H1 (cell line): ENCODE results near the gene SRPK3. TPM values are rescaled to one million over a fixed set of nuclear protein-coding genes. Genes with fewer than 3 reads are reported as not detected.

Experiments used
- CTCF ChIA-PET: fragments of 300-600 bp; sonication (Branson Sonifier 250); formaldehyde crosslinking; loops from one replicate; lab custom pipeline; 2021; ENCODE audit not compliant: partially characterized antibody; lab: Charles Lee
- POLR2A ChIA-PET: fragments of 300-600 bp; sonication (Branson Sonifier 250); formaldehyde crosslinking; loops from one replicate; lab custom pipeline; 2021; ENCODE audit warnings: inconsistent platforms; ENCODE audit not compliant: partially characterized antibody; lab: Charles Lee
- DNase-seq, 2 experiments: peaks; one replicate each; pipeline versions ENCODE4 v3.0.0 to v3.0.0-alpha.2; 2010 to 2022; ENCODE audit warnings: low spot score in 2 of 2, low read depth in 1 of 2, mixed read lengths in 1 of 2
- FAIRE-seq: peaks from 2 replicates; lab custom pipeline; 2011; peaks lifted over from hg19 to GRCh38; lab: Jason Lieb, UNC
- H2AFZ ChIP-seq: 2 replicates; pipeline ENCODE4 v1.8.1; 2012; ENCODE audit warnings: low read length, inconsistent platforms
- H2AK5ac ChIP-seq: 2 replicates; pipeline ENCODE4 v1.6.1; 2013; ENCODE audit warnings: low read depth, low read length
- H2BK120ac ChIP-seq: replicated peaks from 2 replicates; pipeline ENCODE3; 2013; ENCODE audit warnings: low read depth, low read length, inconsistent platforms
- H2BK12ac ChIP-seq: 2 replicates; pipeline ENCODE4 v1.6.1; 2013; ENCODE audit warnings: low read depth, low read length
- H2BK15ac ChIP-seq: 2 replicates; pipeline ENCODE4 v1.6.1; 2013; ENCODE audit warnings: low read length
- H2BK20ac ChIP-seq: 2 replicates; pipeline ENCODE4 v1.6.1; 2013; ENCODE audit warnings: low read length
- H2BK5ac ChIP-seq: 2 replicates; pipeline ENCODE4 v1.6.1; 2013; ENCODE audit warnings: low read depth, low read length
- H3K14ac ChIP-seq: 2 replicates; pipeline ENCODE4 v1.6.1; 2013; ENCODE audit warnings: inconsistent platforms; ENCODE audit not compliant: insufficient read length
- H3K18ac ChIP-seq: 2 replicates; pipeline ENCODE4 v1.6.1; 2013; ENCODE audit warnings: low read length; ENCODE audit errors: extremely low read depth
- H3K23ac ChIP-seq: 2 replicates; pipeline ENCODE4 v1.6.1; 2013; ENCODE audit warnings: inconsistent platforms; ENCODE audit not compliant: insufficient read length
- H3K23me2 ChIP-seq: 2 replicates; pipeline ENCODE4 v1.6.1; 2013; ENCODE audit warnings: low read depth, low read length
- H3K27ac ChIP-seq: 2 replicates; pipeline ENCODE4 v1.6.1; 2011; ENCODE audit warnings: low read depth, low read length, inconsistent platforms
- H3K27me3 ChIP-seq, 4 experiments: replicated peaks in 1 of 4; 1 replicate in 1 of 4; 2 replicates in 3 of 4; pipeline versions ENCODE4 v1.6.1 to v1.8.1; 2011 to 2013; ENCODE audit warnings: low read length in 3 of 4, mild to moderate bottlenecking in 3 of 4, inconsistent platforms in 2 of 4, mixed read lengths in 2 of 4, moderate library complexity in 1 of 4; ENCODE audit not compliant: control insufficient read depth in 3 of 4, insufficient read depth in 3 of 4; ENCODE audit errors: extremely low read depth in 1 of 4
- H3K36me3 ChIP-seq, 4 experiments: 2 replicates each; pipeline versions ENCODE4 v1.6.1 to v1.8.1; 2011 to 2013; ENCODE audit warnings: mild to moderate bottlenecking in 4 of 4, low read length in 3 of 4, moderate library complexity in 2 of 4, control low read depth in 1 of 4, inconsistent platforms in 1 of 4; ENCODE audit not compliant: insufficient read depth in 4 of 4, control insufficient read depth in 2 of 4
- H3K4ac ChIP-seq: replicated peaks from 2 replicates; pipeline ENCODE3; 2013; ENCODE audit warnings: low read length, low read depth, mixed read lengths, inconsistent platforms; ENCODE audit not compliant: insufficient read length
- H3K4me1 ChIP-seq, 4 experiments: replicated peaks in 1 of 4; 1 replicate in 1 of 4; 2 replicates in 3 of 4; pipeline versions ENCODE4 v1.6.1 to v1.8.1; 2011 to 2013; ENCODE audit warnings: low read length in 3 of 4, inconsistent platforms in 2 of 4, mixed read lengths in 1 of 4; ENCODE audit not compliant: insufficient read depth in 4 of 4, control insufficient read depth in 3 of 4
- H3K4me2 ChIP-seq, 2 experiments: 2 replicates each; pipeline versions ENCODE4 v1.6.1 to v1.8.1; 2011 to 2013; ENCODE audit warnings: low read depth in 2 of 2, low read length in 2 of 2, control low read depth in 1 of 2, inconsistent platforms in 1 of 2, mild to moderate bottlenecking in 1 of 2; ENCODE audit not compliant: insufficient read depth in 1 of 2
- H3K4me3 ChIP-seq, 4 experiments: fragments of 200-600, 300-600 bp in 1 of 4; sonication (generic), shearing (Covaris generic), sonication (Bioruptor Twin) in 1 of 4; 2 replicates each; pipeline versions ENCODE4 v1.5.1 to v1.8.1; 2011 to 2016; ENCODE audit warnings: low read length in 4 of 4, low read depth in 3 of 4, control low read depth in 2 of 4, inconsistent platforms in 2 of 4, mild to moderate bottlenecking in 2 of 4, mixed read lengths in 1 of 4, moderate library complexity in 1 of 4; ENCODE audit not compliant: insufficient read depth in 2 of 4; ENCODE audit errors: extremely low read depth in 1 of 4
- H3K56ac ChIP-seq: replicated peaks from 2 replicates; pipeline ENCODE3; 2013; ENCODE audit warnings: low read depth, mild to moderate bottlenecking, mixed read lengths, low read length, inconsistent platforms; ENCODE audit not compliant: insufficient read length
- H3K79me1 ChIP-seq: 2 replicates; pipeline ENCODE4 v1.6.1; 2013; ENCODE audit warnings: low read depth, low read length, control low read depth
- H3K79me2 ChIP-seq, 2 experiments: 2 replicates each; pipeline versions ENCODE4 v1.6.1 to v1.8.1; 2012 to 2013; ENCODE audit warnings: low read length in 2 of 2, mild to moderate bottlenecking in 2 of 2, inconsistent platforms in 1 of 2; ENCODE audit not compliant: insufficient read depth in 2 of 2, control insufficient read depth in 1 of 2
- H3K9ac ChIP-seq, 4 experiments: replicated peaks in 1 of 4; 1 replicate in 1 of 4; 2 replicates in 3 of 4; pipeline versions ENCODE4 v1.6.1 to v1.8.1; 2011 to 2013; ENCODE audit warnings: low read depth in 3 of 4, low read length in 3 of 4, control low read depth in 2 of 4, mild to moderate bottlenecking in 2 of 4, moderate library complexity in 2 of 4, inconsistent platforms in 1 of 4; ENCODE audit errors: extremely low read depth in 1 of 4
- H3K9me3 ChIP-seq, 2 experiments: 2 replicates each; pipeline versions ENCODE4 v1.6.1 to v1.8.1; 2012 to 2013; ENCODE audit warnings: mild to moderate bottlenecking in 2 of 2, moderate library complexity in 2 of 2, control low read depth in 1 of 2, inconsistent platforms in 1 of 2, low read depth in 1 of 2, low read length in 1 of 2, mixed read lengths in 1 of 2; ENCODE audit not compliant: insufficient read depth in 2 of 2
- H4K20me1 ChIP-seq, 2 experiments: replicated peaks in 1 of 2; 2 replicates each; pipeline versions ENCODE3 to v1.8.1; 2011 to 2013; ENCODE audit warnings: inconsistent platforms in 2 of 2, low read length in 2 of 2, mild to moderate bottlenecking in 1 of 2; ENCODE audit not compliant: insufficient read depth in 2 of 2, control insufficient read depth in 1 of 2
- H4K5ac ChIP-seq: 2 replicates; pipeline ENCODE4 v1.6.1; 2013; ENCODE audit warnings: low read length, low read depth, mixed read lengths, inconsistent platforms; ENCODE audit not compliant: insufficient read length
- H4K8ac ChIP-seq: 2 replicates; pipeline ENCODE4 v1.8.0; 2013; ENCODE audit warnings: mild to moderate bottlenecking, moderate library complexity, low read length, inconsistent platforms; ENCODE audit not compliant: insufficient read depth; ENCODE audit errors: extremely low read depth
- H4K91ac ChIP-seq: replicated peaks from 2 replicates; pipeline ENCODE3; 2013; ENCODE audit warnings: low read length, mixed read lengths, inconsistent platforms; ENCODE audit not compliant: insufficient read length
- BRCA1 ChIP-seq: IDR thresholded peaks from 2 replicates; pipeline ENCODE4 v1.6.1; 2012; ENCODE audit warnings: low read depth, low read length, improper control_type of control experiment
- CHD2 ChIP-seq: IDR thresholded peaks from 2 replicates; pipeline ENCODE4 v1.6.1; 2012; ENCODE audit warnings: low read length, improper control_type of control experiment
- CTCF ChIP-seq, 3 experiments: IDR thresholded peaks; 1 replicate in 2 of 3; 2 replicates in 1 of 3; pipeline versions ENCODE4 v1.5.1 to v1.6.1; 2011; ENCODE audit warnings: low read length in 3 of 3, mild to moderate bottlenecking in 3 of 3, inconsistent platforms in 2 of 3, low read depth in 1 of 3, moderate library complexity in 1 of 3; ENCODE audit not compliant: insufficient read depth in 1 of 3; ENCODE audit errors: control extremely low read depth in 1 of 3
- EGR1 ChIP-seq: IDR thresholded peaks from 2 replicates; pipeline ENCODE4 v1.6.1; 2011; ENCODE audit warnings: low read depth, low read length, borderline replicate concordance
- JUND ChIP-seq: IDR thresholded peaks from 2 replicates; pipeline ENCODE4 v1.6.1; 2011; ENCODE audit warnings: mild to moderate bottlenecking, improper control_type of control experiment, low read length
- NANOG ChIP-seq: IDR thresholded peaks from 2 replicates; pipeline ENCODE4 v1.6.1; 2011; ENCODE audit warnings: low read length, low read depth, mild to moderate bottlenecking, inconsistent platforms; ENCODE audit not compliant: insufficient read depth, poor library complexity, severe bottlenecking
- NRF1 ChIP-seq: IDR thresholded peaks from 2 replicates; pipeline ENCODE4 v1.6.1; 2011; ENCODE audit warnings: mild to moderate bottlenecking, low read depth, low read length, improper control_type of control experiment
- PHF8 ChIP-seq: fragments of 200-600 bp; sonication (generic); conservative IDR thresholded peaks from 2 replicates; pipeline ENCODE4 v1.7.1; 2012; ENCODE audit warnings: low read depth, mild to moderate bottlenecking, inconsistent platforms, low read length, moderate library complexity
- POLR2A ChIP-seq, 2 experiments: IDR thresholded peaks; 1 replicate in 1 of 2; 2 replicates in 1 of 2; pipeline ENCODE4 v1.6.1; 2011; ENCODE audit warnings: low read depth in 2 of 2, low read length in 2 of 2, mild to moderate bottlenecking in 2 of 2; ENCODE audit errors: control extremely low read depth in 1 of 2
- SIRT6 ChIP-seq: IDR thresholded peaks from one replicate; pipeline ENCODE4 v1.7.1; 2012; ENCODE audit warnings: low read length, inconsistent platforms
- TEAD4 ChIP-seq: IDR thresholded peaks from 2 replicates; pipeline ENCODE4 v1.6.1; 2012; ENCODE audit warnings: low read depth, low read length, inconsistent platforms, mixed read lengths
- WGBS, 2 experiments: shearing (Covaris generic) in 1 of 2; methylation state at CpG; one replicate each; pipeline versions ENCODE4 v1.1.6 to v1.1.7; 2013 to 2015; ENCODE audit warnings: low lambda C conversion rate in 2 of 2, mixed read lengths in 2 of 2, inconsistent platforms in 1 of 2, low coverage in 1 of 2, missing lambda C conversion rate in 1 of 2; ENCODE audit not compliant: insufficient replicate concordance in 2 of 2, insufficient coverage in 1 of 2, insufficient read length in 1 of 2; ENCODE audit errors: extremely low coverage in 1 of 2, missing lambda C conversion rate in 1 of 2; 5-methylcytosine and 5-hydroxymethylcytosine counted together
- polyA plus RNA-seq, 7 experiments: library from polyadenylated mRNA; depleted of rRNA in 3 of 7; stranded (reverse) in 5 of 7; unstranded in 2 of 7; fragments of >200 nt in 5 of 7; fragments of 200-250 nt in 2 of 7; gene quantifications; 1 replicate in 5 of 7; 2 replicates in 1 of 7; 4 replicates in 1 of 7; pipeline versions ENCODE4 v1.2.1 to v1.2.3, GENCODE V29; 2011 to 2013; ENCODE audit warnings: missing spikeins in 2 of 7, mixed read lengths in 2 of 7
- total RNA-seq: library from RNA; stranded (reverse); fragmentation: NEBNext Ultra II Directional; extraction: Animal tissue kit (Norgen Biotek cat#: 25700); gene quantifications from 2 replicates; pipeline ENCODE4 v1.2.1, GENCODE V29; 2021

Gene SRPK3
- total and polyA plus RNA-seq, 2 of the 8 experiments (the other 6 are each of a cell fraction or from before 2014, with no cell fraction given): not detected

GRCh38 chrX:153777261-153778090 lies 3.4 kb upstream of the SRPK3 start:
- WGBS, 2 experiments: 93% methylated on average over 14 of the region's 34 CpGs; no CpG with 5 or more reads in 1 of the 2 experiments
- TF ChIP-seq POLR2A (IDR thresholded peaks at IDR 0.05; ENCODE audit: control extremely low read depth in 1 of 2, low read depth in 2 of 2, low read length in 2 of 2) (no peak), PHF8 (no peak), CHD2 (no peak), TEAD4 (no peak), CTCF (IDR thresholded peaks at IDR 0.05; ENCODE audit: control extremely low read depth in 1 of 3, insufficient read depth in 1 of 3, low read depth in 1 of 3, low read length in 3 of 3) (no peak), JUND (no peak), NANOG (no peak), BRCA1 (no peak), SIRT6 (no peak), NRF1 (no peak), EGR1 (no peak)

More at GRCh38 chrX:153777261-153778090, 3.4 kb upstream of the SRPK3 start:
- Histone ChIP-seq H3K56ac (no peak overlapping the region), H4K8ac (no peak overlapping the region), H2BK120ac (no peak overlapping the region), H3K18ac (no peak overlapping the region), H3K9me3 (no peaks in the 10 kb centered on the region), H4K20me1 (no peaks in the 10 kb centered on the region), H2AK5ac (no peak overlapping the region), H3K4me3 (no peak overlapping the region), H2BK5ac (no peak overlapping the region), H4K91ac (no peak overlapping the region), H3K14ac (no peak overlapping the region), H3K4me2 (no peak overlapping the region), H2BK12ac (no peak overlapping the region), H2BK15ac (no peak overlapping the region), H3K27ac (no peak overlapping the region), H3K23ac (no peak overlapping the region), H2AFZ (no peak overlapping the region), H3K36me3 (no peaks in the 10 kb centered on the region), H3K27me3 (no peaks in the 10 kb centered on the region), H3K79me2 (no peaks in the 10 kb centered on the region), H3K4me1 (no peaks in the 10 kb centered on the region), H3K9ac (no peak overlapping the region), H3K23me2 (no peaks in the 10 kb centered on the region), H3K79me1 (no peaks in the 10 kb centered on the region), H4K5ac (no peak overlapping the region), H2BK20ac (no peak overlapping the region), H3K4ac (no peak overlapping the region)
- FAIRE-seq (no peak), DNase-seq (no peak)
- POLR2A ChIA-PET: interaction anchor here (0.5 to 3.3 kb wide), 6 partner anchors 10 to 197 kb away, joined by 3 to 13 read pairs (median 3); partner anchors contain the start of gene HCFC1
- CTCF ChIA-PET: interaction anchor here (0.6 to 3.0 kb wide), 12 partner anchors 8 to 157 kb away, joined by 3 to 10 read pairs (median 3); partner anchors contain the start of genes NAA10 and PLXNB3
